AG04450 (cell line): ENCODE measurements around the gene ST3GAL6. TPM values are rescaled to one million over a fixed set of nuclear protein-coding genes. Genes with fewer than 3 reads are reported as not detected.
A peak's percentile ranks its signal among the peaks of the same experiment; 100 is the strongest.

Experiments
- CTCF ChIA-PET: fragments of 300-600, 350-600 bp; formaldehyde crosslinking; extraction: SDS; loops from one replicate; lab custom pipeline; 2022; ENCODE audit warnings: antibody characterized with exemption, inconsistent platforms; lab: Charles Lee
- POLR2A ChIA-PET: fragments of 350-600 bp; formaldehyde crosslinking; extraction: SDS; loops from one replicate; lab custom pipeline; 2021; ENCODE audit warnings: antibody characterized with exemption, inconsistent platforms; lab: Yijun Ruan, JAX
- DNase-seq: peaks from one replicate; pipeline ENCODE4 v3.0.0-alpha.2; 2011; ENCODE audit warnings: low read depth, low spot score
- H3K27ac ChIP-seq: one replicate; pipeline ENCODE4 v1.5.1; 2012; ENCODE audit warnings: low read depth, low read length, control low read depth
- H3K27me3 ChIP-seq: one replicate; pipeline ENCODE4 v1.6.0; 2012; ENCODE audit warnings: low read length; ENCODE audit not compliant: control insufficient read depth, insufficient read depth
- H3K4me3 ChIP-seq: 2 replicates; pipeline ENCODE4 v1.5.1; 2011; ENCODE audit warnings: mild to moderate bottlenecking, low read depth, low read length, control low read depth
- H3K9me3 ChIP-seq: 2 replicates; pipeline ENCODE4 v1.5.1; 2012; ENCODE audit warnings: low read length; ENCODE audit not compliant: control insufficient read depth, insufficient read depth
- polyA plus RNA-seq: library from polyadenylated mRNA; depleted of rRNA; stranded (reverse); fragments of >200 nt; gene quantifications from 2 replicates; pipeline ENCODE4 v1.2.3, GENCODE V29; 2011
- TF ChIP-seq, protein P1 (sequence below): IDR thresholded peaks from 2 replicates; pipeline ENCODE4 v1.5.1; 2011; ENCODE audit warnings: low read depth, low read length, control low read depth, inconsistent platforms

The ST3GAL6 gene
- polyA plus RNA-seq, 1 experiment: 1.9 TPM

DNA sequence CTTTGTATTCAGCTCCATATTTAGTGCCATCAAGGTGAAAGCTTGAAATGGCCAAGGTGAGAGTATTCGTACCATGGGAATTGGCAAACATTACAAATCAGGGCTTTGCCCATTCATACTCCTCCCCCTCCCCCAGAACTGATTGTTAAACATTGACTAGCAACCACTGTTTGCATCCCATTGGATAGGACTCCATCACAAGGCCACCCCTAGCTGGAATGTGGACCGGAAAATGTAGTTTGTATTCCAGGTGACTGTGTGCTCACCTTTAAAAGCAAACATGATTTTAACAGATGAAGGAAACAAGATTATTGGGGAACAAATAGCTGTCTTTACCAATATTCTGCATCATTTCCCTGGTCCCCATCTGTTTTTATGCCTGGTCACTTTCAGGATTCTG, 14.1 kb downstream of the ST3GAL6 start:
- H3K27ac ChIP-seq: no peak overlapping the region
- H3K9me3 ChIP-seq: no peaks in the 10 kb centered on the region
- H3K27me3 ChIP-seq: no peaks in the 10 kb centered on the region
- TF ChIP-seq, protein P1, sequence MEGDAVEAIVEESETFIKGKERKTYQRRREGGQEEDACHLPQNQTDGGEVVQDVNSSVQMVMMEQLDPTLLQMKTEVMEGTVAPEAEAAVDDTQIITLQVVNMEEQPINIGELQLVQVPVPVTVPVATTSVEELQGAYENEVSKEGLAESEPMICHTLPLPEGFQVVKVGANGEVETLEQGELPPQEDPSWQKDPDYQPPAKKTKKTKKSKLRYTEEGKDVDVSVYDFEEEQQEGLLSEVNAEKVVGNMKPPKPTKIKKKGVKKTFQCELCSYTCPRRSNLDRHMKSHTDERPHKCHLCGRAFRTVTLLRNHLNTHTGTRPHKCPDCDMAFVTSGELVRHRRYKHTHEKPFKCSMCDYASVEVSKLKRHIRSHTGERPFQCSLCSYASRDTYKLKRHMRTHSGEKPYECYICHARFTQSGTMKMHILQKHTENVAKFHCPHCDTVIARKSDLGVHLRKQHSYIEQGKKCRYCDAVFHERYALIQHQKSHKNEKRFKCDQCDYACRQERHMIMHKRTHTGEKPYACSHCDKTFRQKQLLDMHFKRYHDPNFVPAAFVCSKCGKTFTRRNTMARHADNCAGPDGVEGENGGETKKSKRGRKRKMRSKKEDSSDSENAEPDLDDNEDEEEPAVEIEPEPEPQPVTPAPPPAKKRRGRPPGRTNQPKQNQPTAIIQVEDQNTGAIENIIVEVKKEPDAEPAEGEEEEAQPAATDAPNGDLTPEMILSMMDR: no peak
- POLR2A ChIA-PET: no interaction called here
- CTCF ChIA-PET: interaction anchor here (1.7 to 3.0 kb wide), 2 partner anchors 175 to 180 kb away, joined by 5 to 16 read pairs; no protein-coding TSS in a partner anchor
- H3K4me3 ChIP-seq: no peak overlapping the region
- DNase-seq: no peak

DNA sequence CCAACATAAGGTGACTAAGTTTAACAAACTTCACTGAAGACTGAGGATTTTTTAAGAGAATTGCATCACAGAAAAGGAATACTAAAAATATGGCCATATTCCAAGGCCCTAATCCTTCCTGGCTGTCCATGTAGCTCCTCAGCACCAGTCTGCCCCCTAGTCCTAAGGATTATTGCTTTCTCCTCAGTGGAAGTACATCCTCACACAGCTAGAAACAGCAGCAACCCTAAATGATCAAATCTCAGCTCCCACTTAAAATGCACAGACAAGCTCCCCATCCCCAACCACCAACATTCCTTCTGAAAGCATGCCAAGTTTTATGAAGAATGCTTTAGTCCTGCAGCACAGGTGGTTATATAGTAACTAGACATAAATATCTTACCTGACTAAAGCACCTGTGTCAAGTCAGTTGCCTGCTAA, 14.7 kb downstream of the ST3GAL6 start:
- peak; percentile 39 for DNase-seq
- Histone ChIP-seq H3K4me3 (no peak overlapping the region), H3K27me3 (no peaks in the 10 kb centered on the region), H3K9me3 (no peaks in the 10 kb centered on the region), H3K27ac (no peak overlapping the region)
- CTCF ChIA-PET: interaction anchor here (1.3 to 3.0 kb wide), 3 partner anchors 14 to 180 kb away, joined by 4 to 16 read pairs (median 5); no protein-coding TSS in a partner anchor
- TF ChIP-seq, protein P1: peak; percentile 27; the same call in 1 of the 2 replicates
- POLR2A ChIA-PET: interaction anchor here (0.9 to 1.4 kb wide), 2 partner anchors 13 to 185 kb away, joined by 3 to 4 read pairs; partner anchors contain the start of gene CPOX

DNA sequence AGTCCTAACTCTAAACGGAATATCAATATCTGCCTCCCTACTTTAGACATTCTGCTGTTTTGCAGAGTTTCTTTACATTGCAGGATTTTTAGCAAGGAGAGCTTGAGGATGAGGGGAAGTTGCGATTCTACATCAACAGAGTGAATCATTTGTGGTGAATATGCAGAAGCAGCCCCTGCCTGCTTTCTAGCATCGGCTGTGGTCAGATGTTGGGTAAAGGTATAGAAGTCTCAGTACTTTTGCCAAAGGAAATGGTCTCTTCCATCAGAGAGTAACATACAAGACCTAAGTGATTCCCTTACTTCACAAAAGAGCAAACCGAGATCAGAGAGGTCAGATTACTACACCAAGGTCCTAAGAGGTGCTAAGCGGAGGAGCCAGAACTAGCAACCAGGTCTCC, 15.2 kb downstream of the ST3GAL6 start:
- Histone ChIP-seq H3K4me3 (no peak overlapping the region), H3K27ac (peak overlapping the region; percentile 87), H3K9me3 (no peaks in the 10 kb centered on the region), H3K27me3 (no peaks in the 10 kb centered on the region)
- ChIA-PET POLR2A (interaction anchor here (0.9 to 1.4 kb wide), 2 partner anchors 13 to 185 kb away, joined by 3 to 4 read pairs; partner anchors contain the start of gene CPOX), CTCF (interaction anchor here (1.3 to 3.0 kb wide), 3 partner anchors 14 to 181 kb away, joined by 4 to 16 read pairs (median 5); no protein-coding TSS in a partner anchor)
- TF ChIP-seq, protein P1: no peak
- no peak for DNase-seq

DNA sequence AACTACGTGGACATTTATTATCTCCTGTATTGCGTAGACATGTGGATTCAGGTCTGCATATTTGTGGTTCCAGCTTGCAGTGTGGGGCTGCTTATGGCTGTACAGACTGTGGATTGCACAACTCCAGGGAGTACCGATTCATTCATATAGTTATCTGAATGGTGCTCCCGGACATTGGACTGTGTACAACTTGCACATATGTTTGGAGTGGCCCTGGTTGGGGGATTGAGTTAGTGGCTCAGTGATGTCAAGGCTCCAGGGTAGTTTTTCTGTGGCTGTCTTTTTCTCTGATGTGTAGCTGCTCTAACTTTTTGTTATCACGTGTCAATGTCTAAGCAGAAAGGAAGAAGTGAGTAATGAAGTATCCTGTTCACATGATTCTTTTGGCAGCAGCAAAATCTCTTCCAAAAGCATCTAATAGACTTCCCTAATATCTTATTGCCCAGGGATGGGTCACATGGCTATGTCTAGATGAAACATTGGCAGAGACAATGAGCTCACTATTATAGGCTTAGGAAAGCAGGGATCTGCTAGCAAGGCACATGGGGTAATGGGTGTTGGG, 15.8 kb downstream of the ST3GAL6 start:
- peak; percentile 79 for DNase-seq
- Histone ChIP-seq H3K27me3 (no peaks in the 10 kb centered on the region), H3K9me3 (no peaks in the 10 kb centered on the region), H3K27ac (peak overlapping the region; percentile 87), H3K4me3 (no peak overlapping the region)
- TF ChIP-seq, protein P1: no peak
- CTCF ChIA-PET: interaction anchor here (0.7 to 3.0 kb wide), 4 partner anchors 15 to 182 kb away, joined by 4 to 16 read pairs (median 4); no protein-coding TSS in a partner anchor
- POLR2A ChIA-PET: interaction anchor here (0.9 to 1.4 kb wide), 2 partner anchors 12 to 186 kb away, joined by 3 to 4 read pairs; partner anchors contain the start of gene CPOX
